Peyer's patch (tissue), 4 donors: ENCODE results near the gene TTYH3.

Experiments
- CTCF ChIP-seq, 6 experiments: fragments of 450-650 bp in 4 of 6; fragments of 200-600 bp in 2 of 6; sonication (generic) in 1 of 6; IDR thresholded peaks; one replicate each; pipeline ENCODE4 v1.5.1; 2017 to 2019; ENCODE audit warnings: antibody characterized with exemption in 6 of 6, mild to moderate bottlenecking in 3 of 6, moderate library complexity in 1 of 6
- POLR2A ChIP-seq, 2 donors: fragments of 450-650 bp; IDR thresholded peaks; one replicate each; pipeline ENCODE4 v1.5.1; 2017; ENCODE audit warnings: antibody characterized with exemption in 2 of 2, mild to moderate bottlenecking in 2 of 2, moderate library complexity in 2 of 2

GRCh38 chr7:2661602-2662272 is 30.0 kb downstream of the TTYH3 start:
- no peak for TF ChIP-seq POLR2A (IDR thresholded peaks at IDR 0.05)
- TF ChIP-seq CTCF (IDR thresholded peaks at IDR 0.05) = peak in 3 of 6 experiments; percentile 18 to 31 (median 29)
